HG02610 (cell line): ENCODE results near the gene CEL.

ENCODE experiments used
- ATAC-seq: cut with Tn5 transposase; IDR thresholded peaks from one replicate; pipeline ENCODE4 v1.9.1; 2021; ENCODE audit warnings: mild to moderate bottlenecking, moderate library complexity; ENCODE audit not compliant: unreplicated experiment

The CEL gene

GRCh38 chr9:133114886-133115603 lies 53.3 kb downstream of the CEL start:
- ATAC-seq = peak; percentile 12

GRCh38 chr9:133115604-133116345 lies 54.0 kb downstream of the CEL start:
- peak; percentile 64 for ATAC-seq

DNA sequence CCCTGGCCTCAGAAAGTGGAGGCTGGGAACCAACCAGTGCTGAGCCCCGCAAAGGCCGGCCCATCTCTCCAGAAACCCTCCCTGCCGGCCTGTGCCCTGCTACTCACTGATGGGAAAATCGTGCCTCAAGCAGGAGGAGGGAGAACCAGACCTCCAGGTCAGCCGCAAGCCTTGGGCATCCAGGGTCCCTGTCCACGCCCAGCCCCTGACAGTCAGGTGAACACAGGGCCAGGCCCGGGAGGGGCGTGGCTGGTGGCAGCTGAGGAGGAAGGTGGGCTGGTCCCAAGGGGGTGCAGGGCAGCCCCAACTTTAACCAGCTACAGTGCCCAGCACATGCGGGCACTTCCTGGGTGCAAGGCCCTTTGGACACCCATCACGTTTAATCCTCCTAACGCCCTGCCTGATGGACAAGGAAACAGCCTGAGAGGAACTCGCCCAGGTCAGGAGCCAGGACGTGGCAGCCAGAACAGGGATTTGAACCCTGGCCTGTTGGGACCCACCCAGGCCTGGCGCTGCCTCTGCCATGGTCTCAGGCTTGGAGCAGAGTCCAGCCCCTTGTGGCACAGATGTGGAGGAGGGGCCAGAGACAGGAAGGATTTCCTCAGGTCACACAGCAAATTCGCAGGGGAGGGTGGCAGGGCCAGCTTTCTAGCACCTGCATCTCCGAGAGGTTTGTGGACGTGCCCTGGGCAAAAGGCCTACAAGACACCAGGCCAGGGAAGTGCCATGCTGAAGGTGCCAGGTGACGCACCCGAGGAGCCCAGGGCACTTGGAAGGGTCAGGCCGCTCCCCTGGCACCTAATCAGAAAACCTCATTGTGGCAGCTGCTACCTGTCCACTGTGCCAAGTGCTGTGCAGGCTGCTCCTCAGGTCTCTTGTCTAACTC lies 54.8 kb downstream of the CEL start:
- no peak for ATAC-seq

DNA sequence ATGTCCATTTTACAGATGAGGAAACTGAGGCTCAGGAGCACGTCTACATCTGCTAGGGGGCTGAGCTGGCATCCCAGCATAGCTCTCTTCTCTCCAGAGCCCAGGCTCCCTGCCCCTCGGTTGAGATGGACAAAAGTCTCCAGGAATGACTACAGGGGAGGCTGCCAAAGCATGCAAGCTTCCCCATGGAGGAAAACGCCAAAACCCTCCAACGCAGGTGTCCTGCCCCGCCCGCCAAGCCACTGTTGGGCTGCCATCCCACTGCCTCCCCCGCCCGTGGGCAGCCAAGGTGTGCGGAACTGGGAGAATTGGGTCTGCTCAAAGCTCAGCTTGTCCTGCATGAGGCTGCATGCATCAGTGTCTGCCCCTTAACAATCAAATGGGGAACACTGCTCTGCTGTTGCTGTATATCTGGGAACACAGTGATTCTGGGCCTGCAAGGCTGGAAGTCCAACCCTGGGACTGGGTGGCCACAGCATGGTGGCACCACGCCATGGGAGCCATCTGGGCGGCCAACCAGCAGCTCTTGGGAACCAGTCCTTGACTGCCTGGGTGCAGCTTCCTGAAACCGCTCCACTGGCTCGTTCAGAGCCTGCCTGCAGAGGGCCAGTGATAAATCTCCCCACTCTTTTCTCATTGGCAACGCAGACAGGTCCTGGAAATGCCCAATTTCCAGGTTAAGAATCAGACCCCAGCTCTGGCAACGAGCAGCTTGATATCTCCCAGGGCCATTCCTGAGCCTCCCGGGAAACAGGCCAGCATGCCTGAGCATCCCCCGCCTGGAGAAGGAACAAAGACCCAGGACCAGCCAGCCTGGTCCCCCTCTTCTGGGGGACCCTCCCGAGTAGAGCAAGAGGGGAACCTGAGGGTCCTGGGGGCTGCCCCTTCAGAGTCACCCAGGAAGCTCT lies 55.7 kb downstream of the CEL start:
- no peak for ATAC-seq

GRCh38 chr9:133118179-133118520 lies 56.4 kb downstream of the CEL start:
- ATAC-seq = no peak

DNA sequence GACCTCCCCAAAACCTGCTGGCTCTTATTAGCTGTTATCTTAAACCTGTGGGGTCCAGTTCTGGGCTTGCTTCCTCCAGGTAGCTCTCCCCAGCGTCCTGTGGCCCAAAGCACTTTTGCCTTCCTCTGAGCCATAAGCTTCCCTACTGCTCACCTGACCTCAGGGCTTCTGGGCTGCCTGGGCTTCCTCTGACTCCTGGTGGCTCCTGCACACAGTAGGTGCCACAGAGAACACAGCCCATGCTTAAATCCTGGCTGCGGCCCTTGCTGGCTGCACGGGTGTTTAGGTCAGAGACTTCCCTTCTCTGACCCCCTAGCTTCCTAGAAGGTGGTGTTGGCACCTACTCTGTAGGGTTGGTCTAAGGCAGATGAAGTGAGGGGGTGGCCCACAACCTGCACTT lies 56.8 kb downstream of the CEL start:
- ATAC-seq = no peak

GRCh38 chr9:133119103-133119845 lies 57.5 kb downstream of the CEL start:
- no peak for ATAC-seq

GRCh38 chr9:133119846-133120500 lies 58.2 kb downstream of the CEL start:
- no peak for ATAC-seq

DNA sequence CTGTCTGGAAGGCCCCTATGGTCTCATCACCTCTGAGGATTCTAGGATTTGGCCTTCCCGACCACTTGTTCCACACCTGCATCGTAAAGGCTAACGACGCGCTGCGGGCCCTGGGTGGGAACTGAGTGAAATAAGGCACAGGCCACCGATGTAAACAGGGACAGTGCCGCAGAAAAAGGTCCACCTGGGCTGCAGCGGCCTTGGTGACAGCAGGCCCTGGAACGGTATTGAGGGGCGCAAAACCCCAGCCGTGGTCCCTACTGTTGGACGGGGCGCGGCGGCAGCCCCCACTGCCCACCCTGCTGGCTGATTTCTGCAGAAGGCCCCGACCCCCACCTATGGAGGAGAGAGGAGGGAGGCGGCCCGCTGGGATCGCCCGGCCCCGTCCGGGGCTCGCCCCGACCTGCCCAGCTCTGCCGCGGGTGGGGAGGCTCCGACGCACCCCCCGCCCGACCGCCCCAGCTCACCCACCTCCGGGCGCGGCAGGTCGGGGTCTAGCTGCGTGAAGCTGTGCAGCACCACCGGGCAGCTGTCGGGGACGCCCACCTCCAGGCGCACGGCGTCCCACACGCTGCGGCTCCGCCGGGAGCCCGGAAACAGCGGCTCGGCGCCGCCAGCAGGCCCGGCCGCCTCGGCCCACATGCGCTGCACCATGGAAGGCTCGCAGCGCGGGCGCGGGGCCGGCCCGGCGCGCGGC lies 58.9 kb downstream of the CEL start:
- no peak for ATAC-seq
